Naive thymus-derived CD4-positive, alpha-beta T cell (primary cell): ENCODE data around the gene CD44. TPM values are rescaled to one million over a fixed set of nuclear protein-coding genes. Genes with fewer than 3 reads are reported as not detected.

Experiments used
- ATAC-seq: fragments of 150-1000 bp; cut with Tn5 transposase; 2 replicates; pipeline ENCODE4 v1.10.0; 2021; ENCODE audit warnings: mild to moderate bottlenecking, moderate library complexity
- CTCF ChIA-PET: fragments of 350-600 bp; sonication (Branson Sonifier 250); formaldehyde crosslinking; loops from one replicate; lab custom pipeline; 2021; ENCODE audit warnings: antibody characterized with exemption; lab: Charles Lee
- POLR2A ChIA-PET: fragments of 350-600 bp; sonication (Branson Sonifier 250); formaldehyde crosslinking; loops from one replicate; lab custom pipeline; 2021; ENCODE audit warnings: antibody characterized with exemption, inconsistent platforms; lab: Charles Lee
- DNase-seq, 9 donors: peaks; one replicate each; pipeline versions ENCODE4 v3.0.0 to v3.0.0-alpha.2; 2020 to 2022; ENCODE audit warnings: mixed read lengths in 1 of 9
- H3K27ac ChIP-seq: one replicate; pipeline ENCODE4 v1.7.0; 2013; ENCODE audit warnings: mild to moderate bottlenecking, low read depth, low read length, moderate library complexity
- H3K27me3 ChIP-seq, 2 donors: one replicate each; pipeline ENCODE4 v1.7.0; 2013; ENCODE audit warnings: low read length in 2 of 2, mild to moderate bottlenecking in 2 of 2, moderate library complexity in 2 of 2; ENCODE audit not compliant: control insufficient read depth in 2 of 2, insufficient read depth in 2 of 2
- H3K36me3 ChIP-seq, 3 experiments: 1 replicate in 2 of 3; 2 replicates in 1 of 3; pipeline ENCODE4 v1.7.0; 2013; ENCODE audit warnings: low read length in 3 of 3, mild to moderate bottlenecking in 3 of 3, moderate library complexity in 1 of 3; ENCODE audit not compliant: insufficient read depth in 3 of 3, control insufficient read depth in 2 of 3
- H3K4me1 ChIP-seq, 2 donors: one replicate each; pipeline ENCODE4 v1.7.0; 2013; ENCODE audit warnings: low read length in 2 of 2, mild to moderate bottlenecking in 2 of 2, moderate library complexity in 1 of 2; ENCODE audit not compliant: control insufficient read depth in 2 of 2, insufficient read depth in 2 of 2
- H3K4me3 ChIP-seq: 2 replicates; pipeline ENCODE4 v1.7.0; 2013; ENCODE audit warnings: mild to moderate bottlenecking, low read length
- H3K9me3 ChIP-seq, 3 experiments: 1 replicate in 2 of 3; 2 replicates in 1 of 3; pipeline ENCODE4 v1.7.0; 2013; ENCODE audit warnings: low read length in 3 of 3; ENCODE audit not compliant: control insufficient read depth in 2 of 3
- H3K27ac Mint-ChIP-seq, 9 donors: one replicate each; pipeline ENCODE4 v1.8.0; 2020 to 2022; ENCODE audit warnings: mixed read lengths in 9 of 9, mild to moderate bottlenecking in 8 of 9, moderate library complexity in 5 of 9, inconsistent platforms in 2 of 9
- H3K27me3 Mint-ChIP-seq, 5 donors: one replicate each; pipeline ENCODE4 v1.8.0; 2021 to 2022; ENCODE audit warnings: mixed read lengths in 5 of 5, mild to moderate bottlenecking in 1 of 5
- H3K36me3 Mint-ChIP-seq, 5 donors: one replicate each; pipeline ENCODE4 v1.8.0; 2020 to 2022; ENCODE audit warnings: mixed read lengths in 5 of 5, mild to moderate bottlenecking in 3 of 5, inconsistent platforms in 1 of 5
- H3K4me1 Mint-ChIP-seq, 7 donors: one replicate each; pipeline ENCODE4 v1.8.0; 2020 to 2022; ENCODE audit warnings: mixed read lengths in 7 of 7, mild to moderate bottlenecking in 3 of 7, inconsistent platforms in 1 of 7
- H3K4me3 Mint-ChIP-seq, 10 donors: one replicate each; pipeline ENCODE4 v1.8.0; 2020 to 2022; ENCODE audit warnings: mild to moderate bottlenecking in 10 of 10, mixed read lengths in 10 of 10, moderate library complexity in 6 of 10, inconsistent platforms in 2 of 10
- H3K9me3 Mint-ChIP-seq, 11 donors: one replicate each; pipeline ENCODE4 v1.8.0; 2020 to 2022; ENCODE audit warnings: mixed read lengths in 11 of 11, mild to moderate bottlenecking in 4 of 11, inconsistent platforms in 1 of 11, moderate library complexity in 1 of 11
- intact Hi-C, 2 donors: fragments of 100-400 bp; cut with micrococcal nuclease; formaldehyde crosslinking; loops; one replicate each; pipeline ENCODE4 v1.15.1; 2023
- polyA plus RNA-seq, 2 donors: library from polyadenylated mRNA; unstranded; fragments of 300-500 nt; fragmentation: Illumina TruSeq; gene quantifications; one replicate each; pipeline ENCODE4 v1.2.3, GENCODE V29; 2021
- total RNA-seq, 6 experiments: library from RNA in 5 of 6; stranded (reverse) in 5 of 6; gene quantifications; 1 replicate in 5 of 6; 2 replicates in 1 of 6; pipeline ENCODE4 v1.2.3 and lab custom pipeline; 2021 to 2026

The CD44 gene
- total and polyA plus RNA-seq, 7 experiments from 2014 or later: 332 to 1,223 (median 755) TPM

- Mint-ChIP-seq H3K4me1 (peaks cover 51 to 85% (median 77%) of the 10 kb centered on the region in 7 donors), H3K36me3 (peaks cover 0 to 6% (median 0%) of the 10 kb centered on the region in 5 donors), H3K4me3 (peak overlapping the region in 1 of 10 donors; percentile 71), H3K9me3 (peaks cover 0 to 5% (median 0%) of the 10 kb centered on the region in 11 donors), H3K27ac (peak overlapping the region in 6 of 9 donors; percentile 36 to 91 (median 84)), H3K27me3 (peaks cover 0 to 11% (median 0%) of the 10 kb centered on the region in 5 donors)
- no peaks in the 10 kb centered on the region for H3K9me3 ChIP-seq
- H3K4me1 ChIP-seq: peaks cover 16 to 47% of the 10 kb centered on the region in 2 donors
- no peak for DNase-seq
- no peaks in the 10 kb centered on the region for H3K27me3 ChIP-seq
- H3K27ac ChIP-seq: no peak overlapping the region
- ChIA-PET CTCF (interaction anchor here (0.9 kb wide), 1 partner anchor 80 kb away, joined by 5 read pairs; no protein-coding TSS in a partner anchor), POLR2A (interaction anchor here (1.2 kb wide), 1 partner anchor 25 kb away, joined by 5 read pairs; no protein-coding TSS in a partner anchor)
- no peak for ATAC-seq
- H3K4me3 ChIP-seq: no peak overlapping the region
- no peaks in the 10 kb centered on the region for H3K36me3 ChIP-seq
- intact Hi-C loops: no loop called here
These were observed 29.9 kb upstream of the CD44 start for GRCh38 chr11:35109041-35109440.

DNA sequence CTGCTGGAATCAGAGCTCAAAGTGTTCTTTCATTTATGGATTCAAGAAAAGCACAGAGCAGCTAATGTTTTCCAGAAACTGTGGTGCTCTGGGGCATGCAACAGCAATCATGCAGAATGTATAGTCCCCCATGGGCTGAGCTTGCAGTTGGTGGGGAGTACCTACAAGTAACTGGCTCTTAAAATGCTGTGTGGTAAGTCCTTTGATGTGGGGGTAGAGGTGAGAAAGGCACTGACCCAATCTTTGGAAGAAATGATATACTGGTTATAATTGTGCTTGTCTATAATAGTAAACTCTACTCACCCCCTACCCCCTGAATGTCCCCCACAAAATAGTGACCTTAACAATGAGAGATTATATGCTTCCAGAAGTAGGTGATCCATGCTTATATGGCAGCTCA lies 29.1 kb upstream of the CD44 start:
- peaks cover 51 to 80% (median 75%) of the 10 kb centered on the region in 7 donors for H3K4me1 Mint-ChIP-seq
- Histone ChIP-seq H3K27me3 (no peaks in the 10 kb centered on the region), H3K9me3 (no peaks in the 10 kb centered on the region), H3K4me1 (peaks cover 16 to 47% of the 10 kb centered on the region in 2 donors), H3K4me3 (no peak overlapping the region), H3K36me3 (no peaks in the 10 kb centered on the region), H3K27ac (no peak overlapping the region)
- intact Hi-C loops: no loop called here
- no peak for DNase-seq
- peaks cover 0 to 5% (median 0%) of the 10 kb centered on the region in 11 donors for H3K9me3 Mint-ChIP-seq
- ChIA-PET CTCF (interaction anchor here (0.9 kb wide), 1 partner anchor 79 kb away, joined by 5 read pairs; no protein-coding TSS in a partner anchor), POLR2A (interaction anchor here (0.8 to 1.2 kb wide), 4 partner anchors 9 to 34 kb away, joined by 3 to 5 read pairs (median 4); no protein-coding TSS in a partner anchor)
- H3K27ac Mint-ChIP-seq: peak overlapping the region in 1 of 9 donors; percentile 34
- no peak overlapping the region for H3K4me3 Mint-ChIP-seq
- H3K27me3 Mint-ChIP-seq: peaks cover 0 to 14% (median 0%) of the 10 kb centered on the region in 5 donors
- ATAC-seq: no peak
- peaks cover 0 to 6% (median 0%) of the 10 kb centered on the region in 5 donors for H3K36me3 Mint-ChIP-seq

GRCh38 chr11:35111161-35112055 lies 27.6 kb upstream of the CD44 start:
- ChIA-PET POLR2A (interaction anchor here (0.7 to 1.2 kb wide), 3 partner anchors 14 to 59 kb away, joined by 3 read pairs; no protein-coding TSS in a partner anchor), CTCF (interaction anchor here (0.6 kb wide), 1 partner anchor 41 kb away, joined by 3 read pairs; no protein-coding TSS in a partner anchor)
- Mint-ChIP-seq H3K4me3 (peak overlapping the region in 8 of 10 donors; percentile 31 to 67 (median 59)), H3K27me3 (peaks cover 0 to 24% (median 0%) of the 10 kb centered on the region in 5 donors), H3K9me3 (peaks cover 0 to 5% (median 0%) of the 10 kb centered on the region in 11 donors), H3K4me1 (peaks cover 44 to 65% (median 59%) of the 10 kb centered on the region in 7 donors), H3K27ac (peak overlapping the region; percentile 25 to 76 (median 42)), H3K36me3 (peaks cover 0 to 6% (median 0%) of the 10 kb centered on the region in 5 donors)
- Histone ChIP-seq H3K4me3 (no peak overlapping the region), H3K27me3 (no peaks in the 10 kb centered on the region), H3K36me3 (no peaks in the 10 kb centered on the region), H3K9me3 (no peaks in the 10 kb centered on the region), H3K27ac (no peak overlapping the region), H3K4me1 (peaks cover 14 to 34% of the 10 kb centered on the region in 2 donors)
- DNase-seq (no peak), ATAC-seq (peak; percentile 37)
- intact Hi-C loops: no loop called here

DNA sequence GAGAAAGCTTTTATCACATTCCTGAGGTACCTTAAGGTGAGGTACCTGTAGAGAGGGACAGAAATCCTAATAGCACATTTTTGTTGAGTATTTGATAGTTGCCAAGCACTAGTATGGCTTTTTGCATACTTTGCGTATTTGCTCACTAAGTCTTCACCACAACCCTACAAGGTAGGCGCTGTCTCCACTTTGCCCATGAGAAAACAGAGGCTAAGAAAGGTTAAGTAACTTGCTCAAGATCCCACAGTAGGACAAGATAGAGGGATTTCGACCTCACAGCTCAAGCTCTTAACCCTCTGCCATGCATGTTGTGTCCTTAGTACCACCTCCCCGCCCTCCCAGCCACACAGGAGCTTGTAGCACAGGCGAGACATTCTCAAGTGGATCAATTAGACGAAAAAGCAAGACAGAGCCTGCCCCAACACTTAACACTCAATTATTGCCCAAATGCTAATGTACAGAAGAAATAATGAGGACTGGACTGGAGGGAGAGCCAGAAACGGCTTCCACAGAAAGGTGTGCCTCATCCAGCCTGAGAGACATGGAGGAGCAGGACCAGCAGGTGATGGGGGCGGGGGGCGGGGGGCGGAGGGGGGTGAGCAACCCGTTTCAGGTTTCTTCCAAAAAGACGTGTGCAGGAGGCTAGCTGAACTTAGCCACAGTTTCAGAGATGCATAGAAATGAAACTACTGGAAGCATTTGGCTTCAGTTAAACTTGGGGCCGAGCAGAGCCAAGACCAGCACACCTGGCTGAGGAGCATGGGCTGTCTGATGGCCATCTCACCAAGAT lies 26.7 kb upstream of the CD44 start:
- H3K27me3 ChIP-seq: no peaks in the 10 kb centered on the region
- Mint-ChIP-seq H3K36me3 (peaks cover 0 to 6% (median 0%) of the 10 kb centered on the region in 5 donors), H3K9me3 (peaks cover 0 to 5% (median 0%) of the 10 kb centered on the region in 11 donors), H3K4me3 (peak overlapping the region in 3 of 10 donors; percentile 48 to 64 (median 63)), H3K27ac (peak overlapping the region in 6 of 9 donors; percentile 3 to 64 (median 37)), H3K4me1 (peaks cover 36 to 57% (median 52%) of the 10 kb centered on the region in 7 donors), H3K27me3 (peaks cover 0 to 24% (median 0%) of the 10 kb centered on the region in 5 donors)
- ChIA-PET CTCF (interaction anchor here (0.6 kb wide), 2 partner anchors 31 to 42 kb away, joined by 3 read pairs; no protein-coding TSS in a partner anchor), POLR2A (interaction anchor here (0.7 to 1.0 kb wide), 2 partner anchors 13 to 60 kb away, joined by 3 read pairs; no protein-coding TSS in a partner anchor)
- H3K4me1 ChIP-seq: peaks cover 7 to 25% of the 10 kb centered on the region in 2 donors
- no peaks in the 10 kb centered on the region for H3K36me3 ChIP-seq
- no peaks in the 10 kb centered on the region for H3K9me3 ChIP-seq
- H3K4me3 ChIP-seq: no peak overlapping the region
- intact Hi-C loops: no loop called here
- no peak overlapping the region for H3K27ac ChIP-seq
- DNase-seq (no peak), ATAC-seq (no peak)

DNA sequence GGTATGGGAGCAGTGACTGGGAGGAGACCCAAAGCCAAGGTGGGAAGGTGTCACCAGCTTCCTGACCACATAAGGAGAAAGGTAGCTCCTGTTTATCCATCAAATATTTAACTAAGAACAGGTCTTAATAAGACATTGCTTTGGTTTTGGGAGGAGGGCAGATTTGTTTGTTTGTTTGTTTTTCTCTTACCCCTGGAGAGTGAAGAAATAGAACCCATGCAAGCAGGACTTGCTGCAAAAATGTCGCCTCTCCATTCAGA lies 26.2 kb upstream of the CD44 start:
- POLR2A ChIA-PET: no interaction called here
- no peaks in the 10 kb centered on the region for H3K36me3 ChIP-seq
- no peak overlapping the region for H3K4me3 Mint-ChIP-seq
- H3K9me3 Mint-ChIP-seq: peaks cover 0 to 5% (median 0%) of the 10 kb centered on the region in 11 donors
- intact Hi-C loops: no loop called here
- H3K4me3 ChIP-seq: no peak overlapping the region
- H3K4me1 ChIP-seq: peaks cover 7 to 21% of the 10 kb centered on the region in 2 donors
- H3K9me3 ChIP-seq: no peaks in the 10 kb centered on the region
- H3K27me3 Mint-ChIP-seq: peaks cover 0 to 24% (median 0%) of the 10 kb centered on the region in 5 donors
- ATAC-seq (no peak), DNase-seq (no peak)
- CTCF ChIA-PET: interaction anchor here (0.6 kb wide), 1 partner anchor 31 kb away, joined by 3 read pairs; no protein-coding TSS in a partner anchor
- no peak overlapping the region for H3K27ac ChIP-seq
- no peaks in the 10 kb centered on the region for H3K27me3 ChIP-seq
- H3K27ac Mint-ChIP-seq: no peak overlapping the region
- peaks cover 31 to 57% (median 52%) of the 10 kb centered on the region in 7 donors for H3K4me1 Mint-ChIP-seq
- H3K36me3 Mint-ChIP-seq: peaks cover 0 to 6% (median 0%) of the 10 kb centered on the region in 5 donors
